Keratinocyte (primary cell): Measurements from ENCODE around the gene TRIM29. TPM values are rescaled to one million over a fixed set of nuclear protein-coding genes. Genes with fewer than 3 reads are reported as not detected.

Source experiments
- DNase-seq: peaks from one replicate; pipeline ENCODE4 v3.0.0-alpha.2; 2011; ENCODE audit warnings: low read depth, missing footprints, low spot score
- FAIRE-seq: peaks from 2 replicates; lab custom pipeline; 2011; peaks lifted over from hg19 to GRCh38; lab: Jason Lieb, UNC
- H2AFZ ChIP-seq: 2 replicates; pipeline ENCODE4 v1.6.0; 2012; ENCODE audit warnings: low read length, control low read depth, inconsistent platforms; ENCODE audit not compliant: control insufficient read depth
- H3K27ac ChIP-seq: 2 replicates; pipeline ENCODE4 v1.5.1; 2011; ENCODE audit warnings: low read length; ENCODE audit not compliant: control insufficient read depth, insufficient read depth
- H3K27me3 ChIP-seq: 3 replicates; pipeline ENCODE4 v1.6.0; 2011; ENCODE audit warnings: low read length; ENCODE audit not compliant: control insufficient read depth, insufficient read depth; ENCODE audit errors: extremely low read depth
- H3K36me3 ChIP-seq, 2 experiments: 2 replicates in 1 of 2; 3 replicates in 1 of 2; pipeline ENCODE4 v1.5.1; 2011; ENCODE audit warnings: low read length in 2 of 2, mild to moderate bottlenecking in 1 of 2; ENCODE audit not compliant: control insufficient read depth in 2 of 2, insufficient read depth in 2 of 2; ENCODE audit errors: extremely low read depth in 1 of 2
- H3K4me1 ChIP-seq: 3 replicates; pipeline ENCODE4 v1.5.1; 2011; ENCODE audit warnings: low read length; ENCODE audit not compliant: control insufficient read depth, insufficient read depth; ENCODE audit errors: extremely low read depth
- H3K4me2 ChIP-seq: 3 replicates; pipeline ENCODE4 v1.6.0; 2011; ENCODE audit warnings: low read depth, low read length; ENCODE audit not compliant: control insufficient read depth, insufficient read depth; ENCODE audit errors: extremely low read depth
- H3K4me3 ChIP-seq, 3 experiments: fragments of 200-600 bp in 1 of 3; sonication (generic) in 1 of 3; 2 replicates in 2 of 3; 3 replicates in 1 of 3; pipeline ENCODE4 v1.5.1; 2011 to 2016; ENCODE audit warnings: low read length in 3 of 3, mild to moderate bottlenecking in 3 of 3, control low read depth in 2 of 3, inconsistent platforms in 1 of 3, low read depth in 1 of 3, mixed read lengths in 1 of 3, mixed run types in 1 of 3, moderate library complexity in 1 of 3; ENCODE audit not compliant: control insufficient read depth in 2 of 3, insufficient read depth in 2 of 3; ENCODE audit errors: extremely low read depth in 1 of 3
- H3K79me2 ChIP-seq: 2 replicates; pipeline ENCODE4 v1.6.0; 2012; ENCODE audit warnings: low read length; ENCODE audit not compliant: control insufficient read depth, insufficient read depth
- H3K9ac ChIP-seq: 3 replicates; pipeline ENCODE4 v1.6.0; 2011; ENCODE audit warnings: low read length; ENCODE audit not compliant: control insufficient read depth, insufficient read depth; ENCODE audit errors: extremely low read depth
- H3K9me1 ChIP-seq: 3 replicates; pipeline ENCODE4 v1.6.0; 2011; ENCODE audit warnings: low read length; ENCODE audit not compliant: control insufficient read depth, insufficient read depth; ENCODE audit errors: extremely low read depth
- H3K9me3 ChIP-seq: 2 replicates; pipeline ENCODE4 v1.5.1; 2012; ENCODE audit warnings: low read depth, low read length; ENCODE audit not compliant: control insufficient read depth
- H4K20me1 ChIP-seq: 3 replicates; pipeline ENCODE4 v1.6.0; 2011; ENCODE audit warnings: low read length; ENCODE audit not compliant: control insufficient read depth, insufficient read depth; ENCODE audit errors: extremely low read depth
- CTCF ChIP-seq, 3 experiments: IDR thresholded peaks in 1 of 3; conservative IDR thresholded peaks in 1 of 3; optimal IDR thresholded peaks in 1 of 3; 2 replicates in 2 of 3; 3 replicates in 1 of 3; pipeline versions ENCODE3 to v1.5.1; 2011; ENCODE audit warnings: low read length in 3 of 3, mild to moderate bottlenecking in 3 of 3, moderate library complexity in 2 of 3, control low read depth in 1 of 3, inconsistent platforms in 1 of 3; ENCODE audit not compliant: insufficient read depth in 2 of 3; ENCODE audit errors: extremely low read depth in 1 of 3
- EZH2 ChIP-seq: IDR thresholded peaks from one replicate; pipeline ENCODE4 v1.6.1; 2012; ENCODE audit warnings: inconsistent platforms, mild to moderate bottlenecking, low read length, moderate library complexity
- dilution Hi-C: fragments of 300-500 bp; cut with MboI; formaldehyde crosslinking; loops from one replicate; pipeline ENCODE4 v1.7.0; 2020; ENCODE audit warnings: low sequenced_read_pairs; ENCODE audit not compliant: extremely low pct_ligation_motif_present
- polyA plus RNA-seq, 5 experiments: library from polyadenylated mRNA; depleted of rRNA in 3 of 5; stranded (reverse) in 3 of 5; stranded (forward) in 1 of 5; unstranded in 1 of 5; fragments of >200 nt; gene quantifications; 1 replicate in 1 of 5; 2 replicates in 3 of 5; 3 replicates in 1 of 5; pipeline versions ENCODE4 v1.2.1 to v1.2.3, GENCODE V29; 2011 to 2012; ENCODE audit warnings: missing spikeins in 2 of 5, low read depth in 1 of 5, low replicate concordance in 1 of 5

Gene TRIM29
- polyA plus RNA-seq, 1 donor (not counting 4 experiments of a cell fraction or from before 2014, with no cell fraction given): 463 TPM

DNA sequence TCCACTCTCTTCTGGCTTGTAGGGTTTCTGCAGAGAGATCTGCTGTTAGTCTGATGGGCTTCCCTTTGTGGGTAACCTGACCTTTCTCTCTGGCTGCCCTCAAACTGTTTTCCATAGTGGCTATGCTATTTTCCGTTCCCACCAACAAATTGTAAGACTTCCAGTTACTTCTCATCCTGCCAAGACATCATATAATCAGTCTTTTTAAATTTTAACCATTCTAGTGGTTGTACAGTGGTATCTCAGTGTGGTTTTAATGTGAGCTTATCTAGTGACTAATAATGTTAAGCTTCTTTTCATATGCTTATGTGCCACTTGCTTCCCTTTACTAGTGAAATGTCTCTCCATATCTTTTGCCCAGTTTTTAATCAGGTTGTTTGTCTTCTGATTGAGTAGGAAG is 13.6 kb upstream of the TRIM29 start:
- Histone ChIP-seq H3K27ac (no peak overlapping the region), H3K9me1 (no peaks in the 10 kb centered on the region), H3K79me2 (no peaks in the 10 kb centered on the region), H2AFZ (no peak overlapping the region), H3K4me2 (no peak overlapping the region), H3K27me3 (peaks cover 9% of the 10 kb centered on the region), H4K20me1 (no peaks in the 10 kb centered on the region), H3K4me1 (peaks cover 9% of the 10 kb centered on the region), H3K9me3 (no peaks in the 10 kb centered on the region), H3K9ac (no peak overlapping the region), H3K4me3 (no peak overlapping the region), H3K36me3 (no peaks in the 10 kb centered on the region)
- DNase-seq (no peak), FAIRE-seq (no peak)
- TF ChIP-seq EZH2: no peak
- TF ChIP-seq CTCF (optimal IDR thresholded peaks at IDR 0.05 in 1 of 3, IDR thresholded peaks at IDR 0.05 in 1 of 3, conservative IDR thresholded peaks at IDR 0.05 in 1 of 3; ENCODE audit: extremely low read depth in 1 of 3, insufficient read depth in 2 of 3, low read length in 3 of 3): no peak
- dilution Hi-C loops: no loop called here

- no peak overlapping the region for H3K4me3 ChIP-seq
- H3K9me3 ChIP-seq: no peaks in the 10 kb centered on the region
- peaks cover 13% of the 10 kb centered on the region for H3K27me3 ChIP-seq
- no peak for FAIRE-seq
- no peak overlapping the region for H3K4me2 ChIP-seq
- H4K20me1 ChIP-seq: no peaks in the 10 kb centered on the region
- no peak overlapping the region for H3K27ac ChIP-seq
- no peaks in the 10 kb centered on the region for H3K36me3 ChIP-seq
- no peak overlapping the region for H3K9ac ChIP-seq
- H3K4me1 ChIP-seq: peaks cover 9% of the 10 kb centered on the region
- no peaks in the 10 kb centered on the region for H3K9me1 ChIP-seq
- H2AFZ ChIP-seq: no peak overlapping the region
- H3K79me2 ChIP-seq: no peaks in the 10 kb centered on the region
- DNase-seq: no peak
- dilution Hi-C loops: no loop called here
- no peak for TF ChIP-seq CTCF (optimal IDR thresholded peaks at IDR 0.05 in 1 of 3, IDR thresholded peaks at IDR 0.05 in 1 of 3, conservative IDR thresholded peaks at IDR 0.05 in 1 of 3; ENCODE audit: extremely low read depth in 1 of 3, insufficient read depth in 2 of 3, low read length in 3 of 3)
- TF ChIP-seq EZH2: no peak
Observed at GRCh38 chr11:120149246-120149645, 11.3 kb upstream of the TRIM29 start.
